GM19238 (cell line): ENCODE results near the gene DNAH14.
"Not testable (repeated sequence)": the region's sequence is repeated elsewhere in the genome, so short reads cannot be mapped to it uniquely, and the experiment has no call there.

ENCODE experiments used
- DNase-seq: peaks from one replicate; pipeline ENCODE4 v3.0.0; 2011; ENCODE audit warnings: low spot score; ENCODE audit not compliant: insufficient read length

DNAH14 gene

DNA sequence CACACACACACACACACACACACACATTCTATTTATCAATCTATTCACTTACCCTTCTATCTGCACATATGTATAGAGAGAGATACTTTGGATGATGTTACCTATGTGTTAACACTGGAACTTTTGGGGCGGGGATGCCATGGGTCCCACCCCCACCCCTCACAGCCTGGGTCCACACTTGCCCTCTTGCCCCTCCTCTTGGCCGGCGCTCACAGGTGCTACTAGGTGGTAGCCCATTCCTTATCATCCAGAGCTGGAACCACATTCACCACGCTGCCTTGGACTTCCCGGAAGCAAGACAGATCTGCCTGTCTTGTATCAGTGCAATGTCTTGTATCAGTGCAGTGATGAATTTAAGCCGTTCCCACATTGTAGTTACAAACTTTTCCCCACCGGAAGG is 413.2 kb downstream of the DNAH14 start:
- DNase-seq: no peak

DNA sequence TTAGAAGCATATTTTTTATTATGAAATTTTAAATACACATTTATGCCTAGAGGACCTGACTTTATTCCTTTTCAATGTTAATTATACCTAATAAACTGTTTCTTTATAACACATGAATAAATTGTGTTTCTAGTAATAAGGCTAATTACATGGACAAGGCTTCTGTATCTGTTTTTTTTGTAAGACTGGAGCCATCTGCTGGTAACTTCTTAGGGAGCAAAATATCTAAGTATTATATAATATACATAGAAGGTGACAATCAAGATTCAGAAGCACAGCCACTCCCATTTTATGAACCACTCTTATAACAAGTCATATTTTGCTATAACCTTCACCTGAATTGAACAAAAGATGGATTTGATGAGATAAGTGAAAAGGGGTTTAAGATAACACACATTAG is 414.1 kb downstream of the DNAH14 start:
- no peak for DNase-seq

DNA sequence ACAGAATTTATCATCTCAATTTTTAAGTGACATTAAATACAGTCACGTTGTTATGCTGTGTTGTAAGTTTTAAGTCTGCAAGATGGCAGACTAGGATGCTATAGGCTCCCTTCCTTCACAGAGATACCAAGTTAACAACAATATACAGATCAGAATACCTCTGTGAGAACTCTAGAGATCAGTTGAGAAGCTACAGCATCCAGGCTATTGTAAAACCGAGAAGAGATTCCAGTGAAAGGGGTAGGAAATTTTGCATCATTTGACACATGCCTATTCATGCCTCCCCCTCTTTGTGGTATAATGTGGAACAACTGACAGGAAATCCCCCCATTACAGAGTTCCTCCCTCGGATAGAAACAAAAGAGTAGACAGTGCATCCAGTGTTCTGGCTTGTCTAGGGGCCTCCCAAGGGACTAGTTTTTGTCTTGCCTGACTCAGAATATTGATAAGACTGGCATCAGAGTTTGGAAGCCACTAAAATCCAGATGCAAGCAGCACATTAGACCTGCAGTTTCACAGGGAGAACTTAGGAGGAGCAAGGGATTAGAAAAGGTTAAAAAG is 417.7 kb downstream of the DNAH14 start:
- DNase-seq: no peak

DNA sequence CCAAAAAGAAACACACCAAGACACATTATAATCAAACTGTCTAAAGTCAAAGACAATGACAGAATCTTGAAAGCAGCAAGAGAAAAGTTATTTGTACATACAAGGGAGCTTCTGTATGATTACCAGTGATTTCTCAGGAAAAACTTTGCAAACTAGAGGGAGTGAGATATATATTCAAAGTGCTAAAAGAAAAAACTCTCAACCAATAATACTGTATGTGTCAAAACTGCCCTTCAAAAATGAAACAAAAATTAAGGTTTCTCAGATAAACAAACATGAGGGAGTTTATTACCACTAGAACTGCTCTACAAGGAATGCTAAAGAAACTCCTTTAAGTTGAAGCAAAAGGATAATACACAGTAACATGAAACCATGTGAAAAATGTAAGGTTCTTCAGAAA is 418.9 kb downstream of the DNAH14 start:
- DNase-seq: no peak

DNA sequence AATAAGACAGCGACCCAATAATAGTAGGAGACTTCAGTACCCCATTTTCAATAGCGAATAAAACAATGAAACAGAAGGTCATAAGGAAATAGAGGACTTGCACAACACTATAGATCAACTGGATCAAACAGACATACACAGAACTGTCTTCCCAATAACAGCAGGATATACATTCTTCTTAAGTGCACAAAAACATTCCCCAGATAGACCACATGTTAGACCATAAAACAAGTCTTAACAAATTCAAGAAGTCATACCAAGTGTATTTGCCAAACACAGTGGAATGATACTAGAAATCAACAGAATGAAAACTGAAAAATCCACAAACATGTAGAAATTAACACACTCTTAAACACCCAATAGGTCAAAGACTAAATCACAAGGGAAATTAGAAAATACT is 420.4 kb downstream of the DNAH14 start:
- DNase-seq: no peak

DNA sequence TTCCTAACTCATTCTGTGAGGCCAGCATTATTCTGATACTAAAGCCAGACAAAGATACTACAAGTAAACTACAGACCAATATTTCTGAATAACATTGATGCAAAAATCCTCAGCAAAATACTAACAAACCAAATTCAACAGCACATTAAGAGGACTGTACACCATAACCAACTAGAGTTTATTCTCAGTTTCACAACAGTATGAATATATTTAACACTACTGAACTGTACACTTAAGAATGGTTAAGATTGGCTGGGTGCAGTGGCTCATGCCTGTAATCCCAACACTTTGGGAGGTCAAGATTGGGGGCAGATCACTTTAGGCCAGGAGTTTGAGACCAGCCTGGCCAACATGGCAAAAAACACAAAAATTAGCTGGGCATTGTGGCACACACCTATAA is 421.4 kb downstream of the DNAH14 start:
- no peak for DNase-seq

DNA sequence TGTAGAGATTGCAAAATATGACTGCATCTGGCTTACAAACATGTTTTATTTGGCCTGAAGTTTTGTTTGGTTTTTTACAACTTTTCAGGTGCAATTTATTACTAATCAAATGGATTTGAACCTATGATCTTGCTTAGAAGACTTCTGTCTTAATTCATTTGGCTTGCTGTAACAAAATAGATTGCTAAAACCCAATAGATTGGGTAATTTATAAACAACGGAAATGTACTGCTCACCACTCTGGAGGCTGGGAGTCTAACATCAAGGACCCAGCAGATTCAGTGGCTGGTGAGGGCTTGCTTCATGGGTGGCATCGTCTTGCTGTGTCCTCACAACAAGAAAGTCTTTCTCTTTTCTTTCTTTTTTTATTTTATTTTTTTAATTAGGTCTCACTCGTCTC is 425.4 kb downstream of the DNAH14 start:
- DNase-seq: no peak

DNA sequence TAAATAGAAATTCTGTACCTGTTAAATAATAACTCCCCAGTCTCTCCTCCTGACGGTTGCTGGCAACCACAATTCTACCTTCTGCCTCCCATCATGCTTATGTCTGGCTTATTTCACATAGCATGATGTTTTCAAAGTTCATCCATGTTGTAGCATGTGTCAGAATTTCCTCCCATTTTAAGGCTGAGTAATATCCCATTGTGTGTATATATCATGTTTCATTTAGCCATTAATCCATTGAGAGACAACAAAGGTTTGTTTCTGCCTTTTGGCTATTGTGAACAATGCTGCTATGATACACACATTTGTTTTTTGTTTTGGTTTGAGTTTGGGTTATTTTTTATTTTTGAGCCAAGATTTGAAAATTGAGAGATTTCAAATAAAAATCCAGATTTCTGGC is 426.4 kb downstream of the DNAH14 start:
- no peak for DNase-seq

DNA sequence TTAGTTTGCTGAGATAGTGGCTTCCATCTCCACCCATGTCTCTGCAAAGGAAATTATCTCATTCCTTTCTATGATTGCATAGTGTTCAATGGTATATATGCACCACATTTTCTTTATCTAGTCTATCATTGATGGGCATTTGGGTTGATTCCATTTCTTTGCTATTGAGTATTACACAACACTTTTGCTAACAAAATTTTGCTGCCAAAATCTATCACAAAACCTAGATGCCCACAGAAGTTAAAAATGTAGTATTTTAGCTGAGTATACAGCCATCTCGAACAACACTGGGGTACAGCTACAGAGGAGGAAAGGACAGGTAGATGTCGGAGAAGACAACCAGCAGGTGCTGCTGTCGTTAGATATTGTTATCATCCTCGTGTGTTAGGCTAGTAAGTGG is 430.6 kb downstream of the DNAH14 start:
- no peak for DNase-seq

DNA sequence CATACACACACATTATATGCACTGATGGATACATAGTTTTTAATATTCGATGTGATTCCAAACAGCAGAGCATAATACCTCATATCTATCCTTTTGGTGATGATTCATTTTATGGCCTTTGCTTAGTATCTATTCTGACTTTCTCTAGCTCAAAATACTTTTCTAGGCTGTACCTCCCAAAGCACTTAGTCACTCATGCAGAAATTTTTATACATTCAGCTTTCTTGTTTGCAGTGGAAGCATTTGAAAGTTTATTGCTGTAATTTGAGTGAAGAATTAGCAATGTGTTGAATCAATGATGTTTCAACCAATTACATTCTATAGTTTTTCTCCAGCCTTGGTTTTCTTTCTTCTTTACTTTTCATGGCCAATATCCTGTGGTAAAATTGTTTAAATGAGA is 431.7 kb downstream of the DNAH14 start:
- no peak for DNase-seq

DNA sequence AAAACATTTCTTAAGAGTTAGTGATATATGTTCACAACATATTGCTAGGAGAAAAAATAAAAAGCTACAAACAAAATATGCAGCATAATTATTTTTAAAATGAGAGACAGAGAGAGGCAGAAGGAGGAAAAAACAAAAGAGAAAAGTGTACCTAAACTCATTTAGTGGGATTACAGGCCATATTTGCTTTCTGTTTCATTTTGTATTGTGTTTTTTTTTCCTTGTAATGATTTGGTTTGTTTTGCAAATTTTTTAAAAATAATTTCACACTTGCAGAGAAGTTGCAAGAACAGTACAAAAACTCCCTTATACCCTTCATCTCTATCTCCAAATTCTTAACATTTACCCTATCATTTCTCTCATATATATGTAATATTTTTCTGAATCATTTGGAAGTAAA is 433.3 kb downstream of the DNAH14 start:
- DNase-seq: no peak

DNA sequence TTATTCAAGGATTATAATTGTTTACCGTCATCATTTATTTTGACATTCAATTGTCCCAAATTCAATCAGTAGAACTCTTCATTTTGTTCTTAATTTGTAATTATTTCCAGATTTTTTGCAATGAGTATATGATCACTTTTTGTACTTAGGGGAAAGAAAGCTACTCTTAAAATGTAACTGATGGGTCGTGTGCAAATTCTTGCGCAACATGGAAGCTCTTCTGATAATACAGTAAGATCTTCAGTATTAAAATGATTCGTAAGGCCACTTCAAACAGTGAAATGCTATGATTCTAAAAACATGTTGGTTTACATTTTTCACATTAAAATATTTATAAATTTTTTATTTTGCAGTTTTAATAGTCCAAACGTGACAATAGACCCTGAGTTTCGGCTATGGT is 435.0 kb downstream of the DNAH14 start:
- no peak for DNase-seq

DNA sequence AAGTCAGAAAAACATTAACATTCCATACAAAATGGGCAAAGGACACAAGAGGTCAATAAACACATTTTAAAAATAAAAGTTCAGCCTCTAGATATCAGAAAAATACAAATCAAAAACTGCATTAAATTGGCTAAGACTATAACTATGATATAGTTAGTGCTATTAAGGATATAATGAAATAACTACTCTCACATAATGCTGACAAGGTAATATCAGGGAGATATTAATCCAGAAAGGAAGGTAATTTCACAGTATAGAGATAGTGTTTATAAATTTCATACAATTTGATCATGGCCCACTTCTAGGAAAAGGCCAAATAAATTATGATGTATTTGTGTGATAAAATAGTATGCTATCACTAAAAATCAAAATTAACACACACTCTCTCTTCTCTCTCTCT is 436.5 kb downstream of the DNAH14 start:
- no peak for DNase-seq

DNA sequence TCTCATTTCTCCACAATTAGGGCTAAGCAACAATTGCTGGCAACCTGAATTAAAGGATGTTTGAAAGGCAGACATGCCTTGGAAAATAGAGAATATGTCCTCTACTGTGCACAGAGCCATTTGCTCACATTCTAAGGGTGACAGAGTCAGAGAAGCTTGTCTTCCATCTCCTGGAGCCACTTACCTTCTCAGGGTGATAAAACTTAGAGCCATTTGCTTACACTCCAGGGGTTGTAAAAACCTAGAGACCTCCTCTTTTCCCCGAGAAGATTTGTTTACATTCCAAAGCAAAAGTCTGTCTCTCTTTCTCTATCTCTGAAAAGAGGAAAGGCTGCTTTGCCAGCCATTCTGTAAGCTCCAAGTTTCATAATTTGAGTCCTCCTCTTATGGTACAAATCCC is 437.1 kb downstream of the DNAH14 start:
- no peak for DNase-seq

DNA sequence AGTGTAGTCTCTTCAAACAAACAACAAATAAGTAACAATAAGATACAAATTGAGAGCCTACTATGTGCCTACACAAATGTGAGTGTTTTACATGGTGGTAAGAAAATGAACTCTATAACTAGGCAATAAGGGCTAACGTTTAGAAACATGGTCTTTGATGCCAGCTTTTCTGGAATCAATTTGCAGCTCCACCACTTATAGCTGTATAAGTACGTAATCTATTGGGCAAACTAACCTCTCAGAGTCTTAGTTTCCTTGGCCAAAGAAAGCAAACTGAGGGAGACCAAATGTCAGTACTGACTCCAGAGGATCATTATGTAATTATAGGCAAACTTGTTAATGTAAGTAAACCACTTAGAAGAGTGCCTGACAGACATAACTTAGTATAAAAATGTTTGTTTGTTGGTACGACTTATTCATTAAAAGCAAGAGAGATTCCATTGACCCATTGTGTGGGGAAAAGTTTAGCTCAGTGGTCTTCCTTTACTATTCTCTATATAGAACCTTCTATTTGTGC is 438.6 kb downstream of the DNAH14 start:
- DNase-seq: no peak

DNA sequence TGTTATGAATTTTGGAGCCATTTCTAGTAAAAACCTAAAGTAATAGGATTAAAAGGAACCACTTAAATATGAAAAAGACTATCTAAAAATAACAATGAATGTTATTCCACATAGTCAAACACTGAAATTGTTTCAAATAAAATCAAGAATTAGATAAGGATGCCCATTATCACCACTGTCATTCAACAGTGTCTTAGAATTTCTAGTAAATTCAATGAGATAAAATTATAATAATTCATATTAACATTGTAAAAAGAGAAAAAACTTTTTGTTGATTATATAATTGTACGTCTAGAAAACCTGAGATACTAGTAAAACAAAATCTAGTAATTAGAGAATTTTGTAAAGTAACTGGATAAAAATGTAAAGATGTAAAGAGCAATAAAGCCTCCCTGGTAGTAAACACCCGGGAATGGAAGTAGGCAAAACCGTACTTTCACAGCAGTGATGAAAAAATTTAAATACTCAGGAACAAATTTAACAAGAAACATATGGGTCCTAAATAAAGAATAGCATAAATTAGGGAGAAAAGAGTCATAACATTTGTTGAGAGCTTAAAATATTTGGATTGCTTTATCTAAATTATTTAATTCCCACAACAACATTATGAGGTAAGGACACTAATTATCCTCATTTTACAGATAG is 442.0 kb downstream of the DNAH14 start:
- no peak for DNase-seq

DNA sequence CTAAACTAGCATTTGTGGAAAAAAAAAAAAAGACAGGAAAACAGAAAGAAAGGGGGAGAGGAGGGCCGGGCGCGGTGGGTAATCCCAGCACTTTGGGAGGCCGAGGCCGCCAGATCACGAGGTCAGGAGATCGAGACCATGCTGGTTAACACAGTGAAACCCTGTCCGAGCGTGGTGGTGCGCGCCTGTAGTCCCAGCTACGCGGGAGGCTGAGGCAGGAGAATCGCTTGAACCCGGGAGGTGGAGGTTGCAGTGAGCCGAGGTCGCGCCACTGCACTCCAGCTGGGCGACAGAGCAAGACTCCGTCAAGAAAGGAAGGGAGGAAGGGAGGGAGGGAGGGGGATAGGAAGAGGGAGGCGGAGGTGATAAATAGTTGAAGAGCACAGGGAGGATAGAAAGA is 443.7 kb downstream of the DNAH14 start:
- DNase-seq: no peak

DNA sequence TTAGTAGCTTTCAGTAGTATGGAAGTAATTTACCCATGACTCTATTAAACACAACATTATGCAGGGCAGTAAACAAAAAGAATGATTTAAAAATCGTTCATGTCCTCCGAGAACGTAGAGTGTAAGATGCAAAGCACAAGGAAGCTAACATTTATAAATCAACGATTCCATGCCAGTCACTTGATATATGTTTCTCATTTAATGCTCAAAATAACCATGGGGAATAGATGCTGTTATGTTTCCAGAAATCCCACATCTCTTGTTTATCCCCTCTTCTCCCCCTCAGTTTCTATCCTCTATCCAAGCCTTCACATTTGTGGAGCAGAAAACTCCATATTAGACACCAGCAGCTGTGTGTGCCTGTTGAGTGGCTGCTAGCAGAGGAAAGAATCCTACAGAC is 445.5 kb downstream of the DNAH14 start:
- DNase-seq: no peak

DNA sequence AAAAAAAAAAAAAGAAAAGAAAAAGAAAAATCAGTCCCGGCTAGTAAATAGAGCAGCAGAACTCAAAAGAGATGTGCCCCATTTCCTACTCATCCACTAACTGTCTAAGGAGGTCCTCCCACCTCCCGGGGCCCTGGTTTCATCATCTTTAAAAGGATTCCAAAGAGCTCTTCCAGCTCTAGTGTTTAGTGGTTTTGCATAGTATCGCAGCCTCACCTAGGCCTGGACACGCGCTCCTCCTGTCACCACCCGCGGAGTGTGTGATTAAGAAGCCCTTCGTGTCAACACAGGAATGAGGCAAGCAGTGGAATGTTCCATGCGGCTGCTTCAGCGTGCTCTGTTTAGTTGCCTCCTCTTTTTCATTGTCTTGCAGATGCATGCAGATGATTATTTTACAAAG is 449.4 kb downstream of the DNAH14 start:
- no peak for DNase-seq

DNA sequence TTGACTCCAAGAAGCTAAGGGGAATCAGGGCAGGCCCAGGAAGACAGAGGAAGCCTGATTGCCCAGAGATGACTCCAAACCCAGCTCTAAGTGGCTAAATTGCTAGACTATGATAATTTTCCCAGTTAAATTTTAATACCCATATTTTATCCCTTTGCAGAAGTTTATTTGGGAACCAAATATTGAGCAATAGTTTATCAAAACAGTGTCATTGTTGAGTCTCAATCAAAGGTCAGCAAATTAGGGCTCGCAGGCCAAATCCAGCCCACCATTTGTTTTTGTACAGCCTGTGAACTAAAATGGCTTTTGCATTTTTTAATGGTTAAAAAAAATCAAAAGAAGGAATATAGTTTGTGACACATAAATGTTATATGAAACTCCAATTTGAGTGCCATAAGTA is 451.2 kb downstream of the DNAH14 start:
- no peak for DNase-seq

DNA sequence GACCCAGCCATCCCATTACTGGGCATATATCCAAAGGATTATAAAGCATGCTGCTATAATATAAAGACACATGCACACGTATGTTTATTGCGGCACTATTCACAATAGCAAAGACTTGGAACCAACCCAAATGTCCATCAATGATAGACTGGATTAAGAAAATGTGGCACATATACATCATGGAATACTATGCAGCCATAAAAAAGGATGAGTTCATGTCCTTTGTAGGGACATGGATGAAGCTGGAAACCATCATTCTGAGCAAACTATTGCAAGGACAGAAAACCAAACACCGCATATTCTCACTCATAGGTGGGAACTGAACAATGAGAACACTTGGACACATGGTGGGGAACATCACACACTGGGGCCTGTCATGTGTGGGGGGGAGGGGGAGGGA is 457.4 kb downstream of the DNAH14 start:
- DNase-seq: not testable (repeated sequence)

DNA sequence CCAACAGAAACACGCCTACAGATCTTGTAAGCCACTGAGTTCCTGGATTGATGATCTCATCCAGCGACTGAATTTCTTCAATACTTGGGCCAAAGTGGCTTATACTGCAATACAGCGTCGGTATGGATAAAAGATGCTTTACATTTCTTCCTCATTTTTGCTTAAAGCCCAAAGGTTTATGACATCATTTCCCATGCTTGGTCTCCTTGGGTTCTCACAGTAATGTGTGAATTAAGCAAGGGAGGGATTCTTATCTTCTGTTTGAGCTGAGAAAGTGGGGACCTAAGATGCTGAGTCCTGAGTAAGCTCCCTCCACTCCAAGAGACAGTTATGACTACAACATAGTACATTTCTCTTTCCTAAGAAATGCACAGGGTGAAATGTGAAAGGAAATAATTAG is 458.9 kb downstream of the DNAH14 start:
- DNase-seq: no peak

DNA sequence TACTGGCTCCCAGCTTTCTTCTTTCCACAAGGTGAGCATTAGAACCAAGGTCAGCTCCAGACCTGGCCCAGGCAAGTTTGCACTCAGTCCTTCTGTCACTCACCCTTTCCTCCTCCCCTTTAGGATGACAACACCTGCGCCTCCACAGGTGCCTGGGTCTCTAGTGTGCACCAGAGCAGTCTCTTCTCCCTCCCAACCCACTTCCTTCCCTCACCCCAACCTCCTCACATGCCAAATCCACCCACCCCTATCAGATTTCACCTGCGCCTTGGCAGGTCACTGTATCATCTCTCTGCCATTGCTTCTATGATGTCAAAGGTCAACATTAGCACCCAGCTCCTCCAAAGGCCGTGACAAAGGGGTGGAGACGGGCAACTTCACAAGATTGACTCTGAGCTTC is 460.4 kb downstream of the DNAH14 start:
- no peak for DNase-seq

DNA sequence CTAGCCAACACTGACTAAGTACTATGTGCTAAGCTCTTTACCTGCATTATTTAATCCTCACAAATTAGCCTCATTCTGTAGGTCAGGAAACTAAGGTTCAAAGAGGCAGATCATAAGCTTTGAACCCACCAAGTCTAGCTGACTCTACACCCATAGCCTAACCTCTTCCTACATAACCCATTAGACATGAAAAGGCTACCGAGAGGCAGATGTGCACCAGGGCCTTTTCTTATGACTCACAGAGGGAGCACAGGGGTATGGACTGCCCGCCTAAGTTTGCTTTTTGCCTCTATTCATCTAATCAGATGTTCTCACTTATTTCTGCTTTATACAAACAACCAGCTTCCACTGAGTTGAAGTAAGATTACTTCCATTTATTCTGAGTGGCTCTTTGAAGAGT is 466.9 kb downstream of the DNAH14 start:
- no peak for DNase-seq
